Smooth muscle cell (in vitro differentiated cells): ENCODE results near the gene UGT1A4. TPM values are rescaled to one million over a fixed set of nuclear protein-coding genes. Genes with fewer than 3 reads are reported as not detected.

Experiments
- DNase-seq: peaks from one replicate; lab custom pipeline; 2025; ENCODE audit not compliant: unreplicated experiment; lab: John Stamatoyannopoulos, UW
- H2AFZ ChIP-seq: fragments of 200-600 bp; sonication (generic); 2 replicates; pipeline ENCODE4 v1.6.0; 2016; ENCODE audit warnings: antibody characterized with exemption, low read depth, mild to moderate bottlenecking
- H3F3A ChIP-seq: fragments of 200-600 bp; sonication (generic); 2 replicates; pipeline ENCODE4 v1.6.0; 2017; ENCODE audit warnings: antibody characterized with exemption, low read depth
- H3K27ac ChIP-seq: fragments of 200-600 bp; sonication (generic); 2 replicates; pipeline ENCODE4 v1.5.1; 2016; ENCODE audit warnings: low read depth, mild to moderate bottlenecking
- H3K27me3 ChIP-seq: fragments of 200-600 bp; sonication (generic); 2 replicates; pipeline ENCODE4 v1.6.1; 2016; ENCODE audit warnings: low read depth, mild to moderate bottlenecking
- H3K36me3 ChIP-seq: fragments of 200-600 bp; sonication (generic); 2 replicates; pipeline ENCODE4 v1.5.1; 2016; ENCODE audit warnings: low read depth
- H3K4me1 ChIP-seq: fragments of 200-600 bp; sonication (generic); 2 replicates; pipeline ENCODE4 v1.5.1; 2016; ENCODE audit warnings: low read depth
- H3K4me2 ChIP-seq: fragments of 200-600 bp; sonication (generic); 2 replicates; pipeline ENCODE4 v1.6.0; 2016; ENCODE audit warnings: mild to moderate bottlenecking
- H3K4me3 ChIP-seq: fragments of 200-600 bp; sonication (generic); 2 replicates; pipeline ENCODE4 v1.5.1; 2016; ENCODE audit warnings: mild to moderate bottlenecking
- H3K79me2 ChIP-seq: fragments of 200-600 bp; sonication (generic); 2 replicates; pipeline ENCODE4 v1.6.0; 2016; ENCODE audit warnings: low read depth, mild to moderate bottlenecking
- H3K9ac ChIP-seq: fragments of 200-600 bp; sonication (generic); 2 replicates; pipeline ENCODE4 v1.6.0; 2016; ENCODE audit warnings: low read depth
- H3K9me3 ChIP-seq: fragments of 200-600 bp; sonication (generic); replicated peaks from 2 replicates; pipeline ENCODE4 v1.5.1; 2016; ENCODE audit warnings: low read depth
- H4K20me1 ChIP-seq: fragments of 200-600 bp; sonication (generic); 2 replicates; pipeline ENCODE4 v1.6.0; 2016; ENCODE audit warnings: low read depth
- CTCF ChIP-seq: fragments of 200-600 bp; sonication (generic); IDR thresholded peaks from 2 replicates; pipeline ENCODE4 v1.5.1; 2017; ENCODE audit warnings: borderline replicate concordance, mild to moderate bottlenecking, antibody characterized with exemption; ENCODE audit not compliant: insufficient read depth, poor library complexity, severe bottlenecking
- WGBS: methylation state at CpG from one replicate; pipeline ENCODE4 v1.1.7; 2016; ENCODE audit warnings: low lambda C conversion rate; 5-methylcytosine and 5-hydroxymethylcytosine counted together
- polyA plus RNA-seq: library from polyadenylated mRNA; unstranded; fragments of >200 nt; fragmentation: Nextera tagmentation; extraction: Ambion mirVana; gene quantifications from 2 replicates; pipeline ENCODE4 v1.2.1, GENCODE V29; 2016
- total RNA-seq: library from RNA; depleted of rRNA; stranded (reverse); fragments of >200 nt; gene quantifications from 2 replicates; pipeline ENCODE4 v1.2.3, GENCODE V29; 2014

The UGT1A4 gene
- total and polyA plus RNA-seq, 2 experiments from 2014 or later, result not detected

GRCh38 chr2:233810385-233810784 lies 91.8 kb downstream of the UGT1A4 start:
- no peak for DNase-seq
- 92% methylated on average over 6 of the region's 6 CpGs for WGBS
- TF ChIP-seq CTCF, result no peak

GRCh38 chr2:233811087-233811486 lies 92.6 kb downstream of the UGT1A4 start:
- no peak for DNase-seq
- Histone ChIP-seq H3K9ac (no peak overlapping the region), H2AFZ (no peak overlapping the region), H3K4me1 (no peaks in the 10 kb centered on the region), H3K27ac (no peak overlapping the region), H3K4me3 (no peak overlapping the region), H4K20me1 (no peaks in the 10 kb centered on the region), H3K36me3 (no peaks in the 10 kb centered on the region), H3K9me3 (no peaks in the 10 kb centered on the region), H3K4me2 (no peak overlapping the region), H3K79me2 (no peaks in the 10 kb centered on the region), H3F3A (no peaks in the 10 kb centered on the region), H3K27me3 (no peaks in the 10 kb centered on the region)
- TF ChIP-seq CTCF, result no peak
- 75% methylated on average over 4 of the region's 4 CpGs for WGBS

More at GRCh38 chr2:233810385-233810784, 91.8 kb downstream of the UGT1A4 start:
- H3F3A ChIP-seq, result no peaks in the 10 kb centered on the region
- no peak overlapping the region for H3K4me3 ChIP-seq
- no peak overlapping the region for H3K4me2 ChIP-seq
- no peaks in the 10 kb centered on the region for H3K4me1 ChIP-seq
- H3K79me2 ChIP-seq, result no peaks in the 10 kb centered on the region
- H3K27me3 ChIP-seq, result no peaks in the 10 kb centered on the region
- H4K20me1 ChIP-seq, result no peaks in the 10 kb centered on the region
- no peak overlapping the region for H2AFZ ChIP-seq
- no peaks in the 10 kb centered on the region for H3K36me3 ChIP-seq
- no peak overlapping the region for H3K9ac ChIP-seq
- no peaks in the 10 kb centered on the region for H3K9me3 ChIP-seq
- H3K27ac ChIP-seq, result no peak overlapping the region

- H3K27me3 ChIP-seq, result no peaks in the 10 kb centered on the region
- TF ChIP-seq CTCF, result no peak
- no peak overlapping the region for H3K4me3 ChIP-seq
- no peak for DNase-seq
- no peak overlapping the region for H3K9ac ChIP-seq
- no peak overlapping the region for H3K4me2 ChIP-seq
- no peaks in the 10 kb centered on the region for H4K20me1 ChIP-seq
- no peaks in the 10 kb centered on the region for H3F3A ChIP-seq
- H2AFZ ChIP-seq, result no peak overlapping the region
- no peaks in the 10 kb centered on the region for H3K36me3 ChIP-seq
- H3K9me3 ChIP-seq, result no peaks in the 10 kb centered on the region
- no peaks in the 10 kb centered on the region for H3K4me1 ChIP-seq
- H3K27ac ChIP-seq, result no peak overlapping the region
- 86% methylated on average over 8 of the region's 8 CpGs for WGBS
- no peaks in the 10 kb centered on the region for H3K79me2 ChIP-seq
Measured at GRCh38 chr2:233811732-233812131, 93.2 kb downstream of the UGT1A4 start.

- Histone ChIP-seq H3K4me2 (no peak overlapping the region), H3F3A (no peaks in the 10 kb centered on the region), H3K36me3 (no peaks in the 10 kb centered on the region), H3K9ac (no peak overlapping the region), H3K9me3 (no peaks in the 10 kb centered on the region), H3K4me3 (no peak overlapping the region), H3K79me2 (no peaks in the 10 kb centered on the region), H4K20me1 (no peaks in the 10 kb centered on the region), H2AFZ (no peak overlapping the region), H3K4me1 (no peaks in the 10 kb centered on the region), H3K27me3 (no peaks in the 10 kb centered on the region), H3K27ac (no peak overlapping the region)
- WGBS, result 87% methylated on average over 3 of the region's 3 CpGs
- no peak for DNase-seq
- no peak for TF ChIP-seq CTCF
Measured at GRCh38 chr2:233813236-233814055, 94.9 kb downstream of the UGT1A4 start.
